UCSD-AML1 (cell line): ENCODE results near the gene FAU.

Experiments used
- DNase-seq: peaks from one replicate; lab custom pipeline; 2025; ENCODE audit not compliant: unreplicated experiment; lab: John Stamatoyannopoulos, UW

The FAU gene

GRCh38 chr11:65083834-65084597 lies 37.9 kb downstream of the FAU start, which contains the start of the genes CDCA5 and ZFPL1:
Gene CDCA5, minus strand, starts transcription at chr11:65084040. Its CDS starts 62 bp downstream, at chr11:65083978.
Gene ZFPL1, plus strand, starts transcription at chr11:65084222. Its CDS starts 477 bp downstream, at chr11:65084699.
- DNase-seq, result peak; percentile 95

GRCh38 chr11:65083134-65083833 lies 38.6 kb downstream of the FAU start:
- DNase-seq, result no peak

GRCh38 chr11:65078786-65079342 lies 43.1 kb downstream of the FAU start:
- no peak for DNase-seq

GRCh38 chr11:65078151-65078550 lies 43.8 kb downstream of the FAU start:
- DNase-seq, result peak; percentile 68

- DNase-seq, result no peak
Measured at GRCh38 chr11:65077451-65077850, 44.5 kb downstream of the FAU start.

GRCh38 chr11:65072631-65072966 lies 49.3 kb downstream of the FAU start:
- DNase-seq, result no peak

- DNase-seq, result no peak
Measured at GRCh38 chr11:65071907-65072630, 49.9 kb downstream of the FAU start.
